GM12878 (cell line): Measurements from ENCODE around the gene EPHA5. TPM values are rescaled to one million over a fixed set of nuclear protein-coding genes. Genes with fewer than 3 reads are reported as not detected.

ENCODE experiments used
- ATAC-seq: fragments of 200-7000 bp; cut with Tn5 transposase; 3 replicates; pipeline ENCODE4 v1.9.1; 2020; ENCODE audit warnings: mild to moderate bottlenecking, moderate library complexity
- BruUV-seq: library from RNA; stranded (reverse); fragments of 400-500 nt; replicated peaks from 2 replicates; lab custom pipeline; 2021; lab: Mats Ljungman, UMichigan
- CTCF ChIA-PET: fragments of 300-600 bp; sonication (Branson Sonifier 250); formaldehyde crosslinking; extraction: SDS; loops from one replicate; lab custom pipeline; 2021; ENCODE audit warnings: inconsistent platforms; lab: Yijun Ruan, JAX
- POLR2A ChIA-PET: fragments of 350-600 bp; formaldehyde crosslinking; extraction: SDS; loops from one replicate; lab custom pipeline; 2021; ENCODE audit warnings: inconsistent platforms; lab: Charles Lee
- RAD21 ChIA-PET: fragments of 300-600 bp; sonication (Branson Sonifier 250); formaldehyde crosslinking; loops from one replicate; lab custom pipeline; 2023; ENCODE audit warnings: antibody characterized with exemption; ENCODE audit not compliant: unreplicated experiment; lab: Charles Lee
- SMC1A ChIA-PET: fragments of 300-600 bp; sonication (Branson Sonifier 250); formaldehyde crosslinking; loops from one replicate; lab custom pipeline; 2023; ENCODE audit not compliant: unreplicated experiment, uncharacterized antibody; lab: Charles Lee
- DNase-seq: peaks from one replicate; pipeline ENCODE4 v3.0.0-alpha.2; 2011; ENCODE audit warnings: low read depth, low spot score
- FAIRE-seq: peaks from 3 replicates; lab custom pipeline; 2011; peaks lifted over from hg19 to GRCh38; lab: Jason Lieb, UNC
- H2AFZ ChIP-seq: 2 replicates; pipeline ENCODE4 v1.6.0; 2011; ENCODE audit warnings: low read depth, low read length, control low read depth; ENCODE audit not compliant: control insufficient read depth
- H3K27ac ChIP-seq: 2 replicates; pipeline ENCODE4 v1.5.1; 2011; ENCODE audit warnings: control low read depth; ENCODE audit not compliant: control insufficient read depth, insufficient read depth
- H3K27me3 ChIP-seq, 2 experiments: replicated peaks in 1 of 2; 2 replicates each; pipeline versions ENCODE4 v1.6.0 to v1.6.1; 2011; ENCODE audit warnings: low read length in 1 of 2; ENCODE audit not compliant: control insufficient read depth in 2 of 2, insufficient read depth in 2 of 2
- H3K36me3 ChIP-seq, 2 experiments: 2 replicates each; pipeline ENCODE4 v1.5.1; 2011; ENCODE audit warnings: low read length in 1 of 2; ENCODE audit not compliant: control insufficient read depth in 2 of 2, insufficient read depth in 2 of 2
- H3K4me1 ChIP-seq: 2 replicates; pipeline ENCODE4 v1.6.1; 2011; ENCODE audit warnings: mild to moderate bottlenecking, low read length, moderate library complexity, mixed read lengths; ENCODE audit not compliant: control insufficient read depth, insufficient read depth
- H3K4me2 ChIP-seq: 2 replicates; pipeline ENCODE4 v1.6.0; 2011; ENCODE audit warnings: control low read depth; ENCODE audit not compliant: control insufficient read depth, insufficient read depth
- H3K4me3 ChIP-seq: fragments of 200-600 bp; sonication (generic); 2 replicates; pipeline ENCODE4 v1.5.1; 2016
- H3K79me2 ChIP-seq: 2 replicates; pipeline ENCODE4 v1.6.0; 2011; ENCODE audit warnings: low read length; ENCODE audit not compliant: control insufficient read depth, insufficient read depth
- H3K9ac ChIP-seq: 2 replicates; pipeline ENCODE4 v1.8.0; 2011; ENCODE audit warnings: low read length, control low read depth, mixed read lengths; ENCODE audit not compliant: control insufficient read depth, insufficient read depth
- H3K9me3 ChIP-seq: replicated peaks from 3 replicates; pipeline ENCODE4 v1.5.1; 2011; ENCODE audit warnings: mild to moderate bottlenecking, low read length; ENCODE audit not compliant: control insufficient read depth, insufficient read depth
- H4K20me1 ChIP-seq: 2 replicates; pipeline ENCODE4 v1.6.0; 2011; ENCODE audit not compliant: control insufficient read depth, insufficient read depth
- EGR1 ChIP-seq, 2 experiments: IDR thresholded peaks; 1 replicate in 1 of 2; 2 replicates in 1 of 2; pipeline ENCODE4 v1.6.1; 2011 to 2012; ENCODE audit warnings: low read depth in 2 of 2, low read length in 2 of 2, borderline replicate concordance in 1 of 2, mild to moderate bottlenecking in 1 of 2, moderate library complexity in 1 of 2
- TCF3 ChIP-seq: IDR thresholded peaks from 2 replicates; pipeline ENCODE4 v1.6.1; 2012; ENCODE audit warnings: low read depth, mild to moderate bottlenecking, low read length, borderline replicate concordance; ENCODE audit not compliant: insufficient read depth
- WGBS: methylation state at CpG from one replicate; pipeline ENCODE4 v1.1.6; 2016; ENCODE audit warnings: low lambda C conversion rate; ENCODE audit not compliant: insufficient replicate concordance, insufficient coverage; ENCODE audit errors: missing lambda C conversion rate; 5-methylcytosine and 5-hydroxymethylcytosine counted together
- in situ Hi-C: fragments of 300-500 bp; cut with MboI; formaldehyde crosslinking; loops from 9 replicates; pipeline ENCODE4 v1.14.3; 2018; ENCODE audit warnings: mixed read lengths
- intact Hi-C: fragments of 100-400 bp; cut with micrococcal nuclease; formaldehyde crosslinking; loops from one replicate; pipeline ENCODE4 v1.14.2; 2022; ENCODE audit not compliant: unreplicated experiment
- polyA plus RNA-seq, 11 experiments: library from polyadenylated mRNA; depleted of rRNA in 4 of 11; unstranded in 6 of 11; stranded (reverse) in 5 of 11; fragments of >200 nt; fragmentation: Nextera tagmentation in 4 of 11; fragmentation: Illumina TruSeq in 1 of 11; extraction: Ambion mirVana in 4 of 11; extraction: Trizol in 1 of 11; gene quantifications; 1 replicate in 1 of 11; 2 replicates in 10 of 11; pipeline versions ENCODE4 v1.2.1 to v1.2.3, GENCODE V29; 2011 to 2016; ENCODE audit warnings: inconsistent platforms in 2 of 11, missing spikeins in 2 of 11, low read depth in 1 of 11
- total RNA-seq, 4 experiments: library from RNA; depleted of rRNA in 3 of 4; stranded (reverse); fragments of >200 nt in 3 of 4; fragmentation: Illumina TruSeq in 1 of 4; extraction: Trizol in 1 of 4; gene quantifications; 2 replicates each; pipeline versions ENCODE4 v1.2.1 to v1.2.3, GENCODE V29; 2013 to 2021
- TF ChIP-seq, protein P1 (sequence below): fragments of 150-350 bp; IDR thresholded peaks from 2 replicates; pipeline ENCODE4 v1.6.1; 2014; ENCODE audit warnings: mild to moderate bottlenecking, low read depth, low read length
- TF ChIP-seq, protein P2 (sequence below): IDR thresholded peaks from 2 replicates; pipeline ENCODE4 v1.6.1; 2011; ENCODE audit warnings: borderline replicate concordance, low read depth, mild to moderate bottlenecking, moderate library complexity, low read length; ENCODE audit not compliant: insufficient read depth, poor library complexity, severe bottlenecking
- TF ChIP-seq, protein P3 (sequence below): IDR thresholded peaks from 2 replicates; pipeline ENCODE4 v1.6.1; 2012; ENCODE audit warnings: low read depth, low read length, improper control_type of control experiment

Gene EPHA5
- total and polyA plus RNA-seq, 10 of the 15 experiments (the other 5 are each of a cell fraction or from before 2014, with no cell fraction given): not detected

DNA sequence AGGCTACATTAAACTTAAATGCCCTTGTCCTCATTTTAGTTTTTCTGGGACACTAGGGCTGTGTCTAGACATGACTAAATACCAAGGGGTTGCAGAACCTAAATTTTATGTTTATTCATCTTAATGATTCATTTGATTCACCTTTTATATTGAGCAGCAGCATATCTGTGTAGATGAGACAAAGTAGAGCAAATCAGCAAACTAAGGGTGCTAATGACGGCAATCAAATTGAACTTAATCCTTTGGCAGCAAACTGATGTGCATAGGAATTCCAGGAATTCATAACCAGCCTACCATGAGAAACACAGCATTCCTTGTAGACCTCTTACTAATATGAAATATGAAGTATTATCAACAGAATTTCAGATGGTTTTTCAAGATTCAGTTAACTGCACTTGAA lies 25.1 kb downstream of the EPHA5 start:
- H3K9ac ChIP-seq: no peak overlapping the region
- TF ChIP-seq, protein P1, sequence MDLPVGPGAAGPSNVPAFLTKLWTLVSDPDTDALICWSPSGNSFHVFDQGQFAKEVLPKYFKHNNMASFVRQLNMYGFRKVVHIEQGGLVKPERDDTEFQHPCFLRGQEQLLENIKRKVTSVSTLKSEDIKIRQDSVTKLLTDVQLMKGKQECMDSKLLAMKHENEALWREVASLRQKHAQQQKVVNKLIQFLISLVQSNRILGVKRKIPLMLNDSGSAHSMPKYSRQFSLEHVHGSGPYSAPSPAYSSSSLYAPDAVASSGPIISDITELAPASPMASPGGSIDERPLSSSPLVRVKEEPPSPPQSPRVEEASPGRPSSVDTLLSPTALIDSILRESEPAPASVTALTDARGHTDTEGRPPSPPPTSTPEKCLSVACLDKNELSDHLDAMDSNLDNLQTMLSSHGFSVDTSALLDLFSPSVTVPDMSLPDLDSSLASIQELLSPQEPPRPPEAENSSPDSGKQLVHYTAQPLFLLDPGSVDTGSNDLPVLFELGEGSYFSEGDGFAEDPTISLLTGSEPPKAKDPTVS: no peak
- TF ChIP-seq, protein P2, sequence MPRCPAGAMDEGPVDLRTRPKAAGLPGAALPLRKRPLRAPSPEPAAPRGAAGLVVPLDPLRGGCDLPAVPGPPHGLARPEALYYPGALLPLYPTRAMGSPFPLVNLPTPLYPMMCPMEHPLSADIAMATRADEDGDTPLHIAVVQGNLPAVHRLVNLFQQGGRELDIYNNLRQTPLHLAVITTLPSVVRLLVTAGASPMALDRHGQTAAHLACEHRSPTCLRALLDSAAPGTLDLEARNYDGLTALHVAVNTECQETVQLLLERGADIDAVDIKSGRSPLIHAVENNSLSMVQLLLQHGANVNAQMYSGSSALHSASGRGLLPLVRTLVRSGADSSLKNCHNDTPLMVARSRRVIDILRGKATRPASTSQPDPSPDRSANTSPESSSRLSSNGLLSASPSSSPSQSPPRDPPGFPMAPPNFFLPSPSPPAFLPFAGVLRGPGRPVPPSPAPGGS: no peak
- TF ChIP-seq, protein P3, sequence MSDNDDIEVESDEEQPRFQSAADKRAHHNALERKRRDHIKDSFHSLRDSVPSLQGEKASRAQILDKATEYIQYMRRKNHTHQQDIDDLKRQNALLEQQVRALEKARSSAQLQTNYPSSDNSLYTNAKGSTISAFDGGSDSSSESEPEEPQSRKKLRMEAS: no peak
- TF ChIP-seq EGR1 (IDR thresholded peaks at IDR 0.05; ENCODE audit: borderline replicate concordance in 1 of 2, low read depth in 2 of 2, low read length in 2 of 2): no peak
- TF ChIP-seq TCF3: no peak
- SMC1A ChIA-PET: no interaction called here
- no peak for FAIRE-seq
- no peaks in the 10 kb centered on the region for H3K9me3 ChIP-seq
- RAD21 ChIA-PET: no interaction called here
- intact Hi-C loops: no loop called here
- no peak overlapping the region for H2AFZ ChIP-seq
- ATAC-seq: no peak
- H3K4me1 ChIP-seq: no peaks in the 10 kb centered on the region
- 0% methylated on average over 1 of the region's 1 CpG for WGBS
- CTCF ChIA-PET: no interaction called here
- no peak overlapping the region for H3K4me3 ChIP-seq
- H3K27me3 ChIP-seq: no peaks in the 10 kb centered on the region
- in situ Hi-C loops: no loop called here
- no peak overlapping the region for H3K27ac ChIP-seq
- H4K20me1 ChIP-seq: no peaks in the 10 kb centered on the region
- H3K79me2 ChIP-seq: no peaks in the 10 kb centered on the region
- no peak overlapping the region for H3K4me2 ChIP-seq
- BruUV-seq: no TSS peak
- H3K36me3 ChIP-seq: no peaks in the 10 kb centered on the region
- no peak for DNase-seq
- POLR2A ChIA-PET: no interaction called here
